Activated CD8-positive, alpha-beta memory T cell treated with anti-CD3 and anti-CD28 coated beads for 48 hours (primary cell): ENCODE measurements around the gene GNAI2.
"Not testable (repeated sequence)": the region's sequence is repeated elsewhere in the genome, so short reads cannot be mapped to it uniquely, and the experiment has no call there.

Source experiments
- DNase-seq, 3 experiments: peaks; one replicate each; pipeline ENCODE4 v3.0.0-alpha.2; 2020; ENCODE audit warnings: low read depth in 2 of 3, low spot score in 2 of 3

Gene GNAI2

GRCh38 chr3:50275141-50275995 is 39.4 kb downstream of the GNAI2 start:
- no peak for DNase-seq

GRCh38 chr3:50275996-50276761 is 40.2 kb downstream of the GNAI2 start:
- no peak for DNase-seq

- DNase-seq = no peak
Measured at GRCh38 chr3:50276762-50277101, 40.7 kb downstream of the GNAI2 start.

GRCh38 chr3:50278123-50278879 is 42.3 kb downstream of the GNAI2 start:
- no peak for DNase-seq

- DNase-seq = no peak
Measured at GRCh38 chr3:50278880-50279224, 42.8 kb downstream of the GNAI2 start, which contains the start of gene LSMEM2. LSMEM2 (plus strand) TSS chr3:50279087; CDS start chr3:50279114, 27 bp downstream.

GRCh38 chr3:50279255-50280016 is 43.4 kb downstream of the GNAI2 start:
- no peak for DNase-seq

GRCh38 chr3:50284121-50284520 is 48.1 kb downstream of the GNAI2 start:
- DNase-seq = not testable (repeated sequence)

- DNase-seq = no peak
Measured at GRCh38 chr3:50286322-50287227, 50.6 kb downstream of the GNAI2 start.

- DNase-seq = no peak
Measured at GRCh38 chr3:50287262-50287661, 51.3 kb downstream of the GNAI2 start.

- DNase-seq = no peak
Measured at GRCh38 chr3:50288387-50289007, 52.5 kb downstream of the GNAI2 start.

- DNase-seq = no peak
Measured at GRCh38 chr3:50289130-50289529, 53.1 kb downstream of the GNAI2 start.

- DNase-seq = no peak
Measured at GRCh38 chr3:50290161-50290641, 54.2 kb downstream of the GNAI2 start.

- DNase-seq = peak; percentile 77 to 88 (median 80)
Measured at GRCh38 chr3:50292159-50293078, 56.4 kb downstream of the GNAI2 start, which contains the start of gene IFRD2. IFRD2 (minus strand) TSS chr3:50292429; CDS start chr3:50292274, 155 bp downstream.

GRCh38 chr3:50293079-50293801 is 57.2 kb downstream of the GNAI2 start:
- no peak for DNase-seq

- no peak for DNase-seq
Measured at GRCh38 chr3:50294089-50294488, 58.1 kb downstream of the GNAI2 start.

GRCh38 chr3:50294492-50295403 is 58.7 kb downstream of the GNAI2 start:
- no peak for DNase-seq
